Suprapubic skin (tissue), 4 donors: ENCODE measurements around the gene FRMD4A. TPM values are rescaled to one million over a fixed set of nuclear protein-coding genes. Genes with fewer than 3 reads are reported as not detected.

Experiments used
- DNase-seq, 2 donors: peaks; one replicate each; pipeline ENCODE4 v3.0.0-alpha.2; 2019; ENCODE audit warnings: low spot score in 2 of 2
- H3K27ac ChIP-seq: fragments of 200-600 bp; sonication (generic); one replicate; pipeline ENCODE4 v1.5.1; 2019
- H3K27me3 ChIP-seq: fragments of 200-600 bp; sonication (generic); one replicate; pipeline ENCODE4 v1.5.1; 2019
- H3K36me3 ChIP-seq: fragments of 200-600 bp; sonication (generic); one replicate; pipeline ENCODE4 v1.5.1; 2019
- H3K4me1 ChIP-seq: fragments of 200-600 bp; sonication (generic); one replicate; pipeline ENCODE4 v1.5.1; 2019
- H3K4me3 ChIP-seq: fragments of 200-600 bp; sonication (generic); one replicate; pipeline ENCODE4 v1.5.1; 2019; ENCODE audit warnings: mild to moderate bottlenecking
- H3K9me3 ChIP-seq: fragments of 200-600 bp; sonication (generic); one replicate; pipeline ENCODE4 v1.5.1; 2019
- CTCF ChIP-seq, 2 donors: fragments of 200-600 bp in 1 of 2; fragments of 450-650 bp in 1 of 2; sonication (generic) in 1 of 2; IDR thresholded peaks; one replicate each; pipeline ENCODE4 v1.5.1; 2016 to 2019; ENCODE audit warnings: antibody characterized with exemption in 2 of 2, mild to moderate bottlenecking in 1 of 2, moderate library complexity in 1 of 2
- EP300 ChIP-seq: sonication (generic); formaldehyde crosslinking; IDR thresholded peaks from one replicate; pipeline ENCODE4 v1.6.1; 2017; ENCODE audit warnings: antibody characterized with exemption
- POLR2A ChIP-seq, 2 donors: fragments of 450-650 bp; IDR thresholded peaks; one replicate each; pipeline ENCODE4 v1.6.1; 2017; ENCODE audit warnings: antibody characterized with exemption in 2 of 2, mild to moderate bottlenecking in 2 of 2, moderate library complexity in 2 of 2
- POLR2AphosphoS5 ChIP-seq, 3 donors: sonication (generic); formaldehyde crosslinking; IDR thresholded peaks; one replicate each; pipeline ENCODE4 v1.6.1; 2017; ENCODE audit warnings: antibody characterized with exemption in 3 of 3
- WGBS: methylation state at CpG from one replicate; pipeline ENCODE4 v1.1.5; 2018; 5-methylcytosine and 5-hydroxymethylcytosine counted together
- total RNA-seq, 4 donors: library from RNA; depleted of rRNA; stranded (reverse); fragments of >200 nt; gene quantifications; one replicate each; pipeline ENCODE4 v1.1.0, GENCODE V29; 2016

Gene FRMD4A
- total RNA-seq, 4 donors from 2014 or later: 27.4 to 86.3 (median 58.0) TPM

GRCh38 chr10:14111208-14111607, 219.5 kb downstream of the FRMD4A start:
- TF ChIP-seq POLR2AphosphoS5 (IDR thresholded peaks at IDR 0.05) (no peak), CTCF (IDR thresholded peaks at IDR 0.05) (no peak), EP300 (no peak), POLR2A (IDR thresholded peaks at IDR 0.05) (no peak)
- H3K4me1 ChIP-seq: no peaks in the 10 kb centered on the region
- H3K9me3 ChIP-seq: no peaks in the 10 kb centered on the region
- WGBS: 59% methylated on average over 1 of the region's 1 CpG
- H3K27me3 ChIP-seq: peaks cover 6% of the 10 kb centered on the region
- no peak for DNase-seq
- no peak overlapping the region for H3K27ac ChIP-seq
- H3K4me3 ChIP-seq: no peak overlapping the region
- no peaks in the 10 kb centered on the region for H3K36me3 ChIP-seq

GRCh38 chr10:14106828-14107227, 223.9 kb downstream of the FRMD4A start:
- 95% methylated on average over 3 of the region's 3 CpGs for WGBS
- H3K36me3 ChIP-seq: no peaks in the 10 kb centered on the region
- no peak overlapping the region for H3K27ac ChIP-seq
- TF ChIP-seq CTCF (IDR thresholded peaks at IDR 0.05): no peak
- TF ChIP-seq EP300: no peak
- no peak for TF ChIP-seq POLR2AphosphoS5 (IDR thresholded peaks at IDR 0.05)
- TF ChIP-seq POLR2A (IDR thresholded peaks at IDR 0.05): no peak
- no peaks in the 10 kb centered on the region for H3K4me1 ChIP-seq
- peaks cover 6% of the 10 kb centered on the region for H3K27me3 ChIP-seq
- H3K4me3 ChIP-seq: no peak overlapping the region
- no peaks in the 10 kb centered on the region for H3K9me3 ChIP-seq
- DNase-seq: no peak

- Histone ChIP-seq H3K4me3 (no peak overlapping the region), H3K4me1 (no peaks in the 10 kb centered on the region), H3K27ac (no peak overlapping the region), H3K27me3 (peaks cover 6% of the 10 kb centered on the region), H3K36me3 (no peaks in the 10 kb centered on the region), H3K9me3 (no peaks in the 10 kb centered on the region)
- DNase-seq: no peak
- 94% methylated on average over 8 of the region's 8 CpGs for WGBS
- TF ChIP-seq POLR2A (IDR thresholded peaks at IDR 0.05) (no peak), EP300 (no peak), CTCF (IDR thresholded peaks at IDR 0.05) (no peak), POLR2AphosphoS5 (IDR thresholded peaks at IDR 0.05) (no peak)
Measured at GRCh38 chr10:14102056-14102455, 228.7 kb downstream of the FRMD4A start.

GRCh38 chr10:14099885-14100284, 230.8 kb downstream of the FRMD4A start:
- Histone ChIP-seq H3K4me1 (no peaks in the 10 kb centered on the region), H3K36me3 (no peaks in the 10 kb centered on the region), H3K4me3 (no peak overlapping the region), H3K27me3 (no peaks in the 10 kb centered on the region), H3K27ac (no peak overlapping the region), H3K9me3 (no peaks in the 10 kb centered on the region)
- DNase-seq: no peak
- WGBS: 81% methylated on average over 8 of the region's 8 CpGs
- TF ChIP-seq POLR2A (IDR thresholded peaks at IDR 0.05) (no peak), POLR2AphosphoS5 (IDR thresholded peaks at IDR 0.05) (no peak), CTCF (IDR thresholded peaks at IDR 0.05) (no peak), EP300 (no peak)

GRCh38 chr10:14093730-14094484, 236.8 kb downstream of the FRMD4A start:
- WGBS: 60% methylated on average over 14 of the region's 14 CpGs
- Histone ChIP-seq H3K4me3 (no peak overlapping the region), H3K27ac (no peak overlapping the region), H3K4me1 (peaks cover 4% of the 10 kb centered on the region), H3K27me3 (no peaks in the 10 kb centered on the region), H3K36me3 (no peaks in the 10 kb centered on the region), H3K9me3 (no peaks in the 10 kb centered on the region)
- no peak for DNase-seq
- TF ChIP-seq EP300 (no peak), CTCF (IDR thresholded peaks at IDR 0.05) (peak in 1 of 2 donors; percentile 17)
